Common myeloid progenitor, CD34-positive (primary cell): Measurements from ENCODE around the gene BFSP2.

Experiments
- CTCF ChIA-PET: fragments of 350-600 bp; sonication (Branson Sonifier 250); formaldehyde crosslinking; loops from one replicate; lab custom pipeline; 2021; ENCODE audit warnings: antibody characterized with exemption; lab: Charles Lee
- POLR2A ChIA-PET: fragments of 350-600 bp; sonication (Branson Sonifier 250); formaldehyde crosslinking; loops from one replicate; lab custom pipeline; 2021; ENCODE audit warnings: antibody characterized with exemption; lab: Charles Lee
- DNase-seq, 3 donors: peaks; one replicate each; pipeline versions ENCODE4 v3.0.0 to v3.0.0-alpha.2; 2013
- H3K27ac ChIP-seq, 2 experiments: 1 replicate in 1 of 2; 2 replicates in 1 of 2; pipeline ENCODE4 v1.7.0; 2013; ENCODE audit warnings: inconsistent platforms in 2 of 2, low read length in 2 of 2, mild to moderate bottlenecking in 2 of 2, low read depth in 1 of 2, moderate library complexity in 1 of 2; ENCODE audit not compliant: severe bottlenecking in 2 of 2, insufficient read depth in 1 of 2, poor library complexity in 1 of 2
- H3K27me3 ChIP-seq, 5 experiments: replicated peaks in 2 of 5; 1 replicate in 3 of 5; 2 replicates in 2 of 5; pipeline versions ENCODE4 v1.6.1 to v1.7.0; 2013; ENCODE audit warnings: low read length in 4 of 5, mild to moderate bottlenecking in 2 of 5, moderate library complexity in 2 of 5, inconsistent platforms in 1 of 5; ENCODE audit not compliant: insufficient read depth in 5 of 5, control insufficient read depth in 4 of 5
- H3K36me3 ChIP-seq, 4 experiments: 1 replicate in 2 of 4; 2 replicates in 2 of 4; pipeline versions ENCODE4 v1.6.1 to v1.7.0; 2013; ENCODE audit warnings: low read length in 3 of 4, control low read depth in 1 of 4, mild to moderate bottlenecking in 1 of 4; ENCODE audit not compliant: control insufficient read depth in 4 of 4, insufficient read depth in 4 of 4
- H3K4me1 ChIP-seq, 4 experiments: 1 replicate in 3 of 4; 2 replicates in 1 of 4; pipeline versions ENCODE4 v1.6.1 to v1.7.1; 2013; ENCODE audit warnings: low read length in 3 of 4, mild to moderate bottlenecking in 3 of 4, control low read depth in 1 of 4, inconsistent platforms in 1 of 4, moderate library complexity in 1 of 4; ENCODE audit not compliant: control insufficient read depth in 4 of 4, insufficient read depth in 4 of 4; ENCODE audit errors: control extremely low read depth in 1 of 4
- H3K4me3 ChIP-seq, 7 experiments: 1 replicate in 4 of 7; 2 replicates in 3 of 7; pipeline versions ENCODE4 v1.5.1 to v1.7.0; 2013; ENCODE audit warnings: mild to moderate bottlenecking in 7 of 7, low read length in 6 of 7, moderate library complexity in 6 of 7, inconsistent platforms in 2 of 7, low read depth in 2 of 7, control low read depth in 1 of 7; ENCODE audit not compliant: insufficient read depth in 4 of 7, control insufficient read depth in 1 of 7; ENCODE audit errors: extremely low read depth in 1 of 7
- H3K9me3 ChIP-seq, 5 experiments: 1 replicate in 4 of 5; 2 replicates in 1 of 5; pipeline versions ENCODE4 v1.6.1 to v1.7.1; 2013; ENCODE audit warnings: low read length in 4 of 5, mild to moderate bottlenecking in 2 of 5, inconsistent platforms in 1 of 5, low read depth in 1 of 5, moderate library complexity in 1 of 5; ENCODE audit not compliant: control insufficient read depth in 4 of 5, insufficient read depth in 2 of 5; ENCODE audit errors: control extremely low read depth in 1 of 5
- WGBS: methylation state at CpG from one replicate; pipeline ENCODE4 v1.1.5; 2013; ENCODE audit not compliant: insufficient coverage; 5-methylcytosine and 5-hydroxymethylcytosine counted together

The BFSP2 gene

DNA sequence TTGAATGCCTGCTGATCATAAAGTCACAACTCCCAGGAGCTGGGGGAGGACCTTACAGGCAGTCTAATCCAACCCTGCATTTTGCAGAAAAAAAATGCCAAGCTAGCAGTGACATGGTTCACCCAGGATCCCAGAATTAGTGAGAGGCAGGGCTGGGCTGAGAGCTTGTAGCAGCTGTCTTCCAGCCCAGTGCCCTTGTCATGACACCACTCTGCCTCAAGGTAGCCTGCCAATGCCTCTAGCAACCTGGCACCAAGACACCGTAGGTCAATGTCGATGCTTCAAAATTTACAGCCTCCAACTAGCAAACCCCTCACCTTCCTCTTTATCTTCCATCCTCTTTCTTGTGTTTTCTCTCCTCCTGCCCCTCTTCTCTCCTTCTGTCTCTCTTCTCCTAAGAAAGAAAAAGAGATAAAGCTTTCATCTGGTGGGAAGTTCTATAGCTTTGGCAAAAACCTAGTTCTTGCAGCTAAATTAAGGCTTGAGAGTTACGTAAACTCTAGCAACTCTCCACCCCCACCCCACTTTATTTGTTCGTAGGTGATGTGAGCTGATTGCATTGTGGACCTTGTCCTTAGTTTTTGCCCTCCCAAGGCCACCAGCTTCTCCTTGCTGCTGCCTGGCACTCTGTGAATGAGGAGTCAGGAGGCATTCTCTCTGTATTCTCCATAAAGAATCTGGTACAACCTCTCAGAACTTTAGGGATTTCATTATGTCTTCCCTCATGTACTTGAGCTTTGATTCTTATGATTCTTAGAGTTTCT, 18.3 kb upstream of the BFSP2 start:
- H3K36me3 ChIP-seq = no peaks in the 10 kb centered on the region
- no peak for DNase-seq
- ChIA-PET CTCF (interaction anchor here (0.6 to 5.8 kb wide), 9 partner anchors 10 to 654 kb away, joined by 3 to 55 read pairs (median 30); no protein-coding TSS in a partner anchor), POLR2A (no interaction called here)
- H3K4me3 ChIP-seq = no peak overlapping the region
- peaks cover 0 to 4% (median 0%) of the 10 kb centered on the region in 4 experiments for H3K4me1 ChIP-seq
- H3K9me3 ChIP-seq = no peaks in the 10 kb centered on the region
- 92% methylated on average over 3 of the region's 4 CpGs for WGBS
- no peak overlapping the region for H3K27ac ChIP-seq
- peaks cover 0 to 6% (median 0%) of the 10 kb centered on the region in 5 experiments for H3K27me3 ChIP-seq

DNA sequence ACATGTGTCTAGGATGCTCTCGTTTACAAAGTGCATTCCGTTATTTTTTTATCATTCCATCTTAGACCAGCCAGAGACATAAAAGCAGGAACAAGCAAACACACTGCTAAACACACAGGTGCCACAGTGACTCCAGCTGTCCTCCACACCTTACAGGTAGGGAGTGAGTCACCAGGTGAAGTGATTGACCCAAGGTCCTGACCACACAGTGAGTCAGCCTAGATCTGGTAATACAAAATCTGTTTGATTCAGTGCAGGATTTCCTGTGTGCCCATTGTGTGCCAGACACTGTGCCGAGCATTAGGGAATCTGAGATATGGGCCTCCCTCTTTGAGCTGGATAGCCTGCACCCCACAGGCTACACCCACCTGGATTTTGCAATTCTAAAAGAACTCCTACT, 16.7 kb upstream of the BFSP2 start:
- CTCF ChIA-PET = interaction anchor here (1.0 to 5.8 kb wide), 16 partner anchors 9 to 669 kb away, joined by 3 to 55 read pairs (median 5); partner anchors contain the start of gene TMEM108
- POLR2A ChIA-PET = no interaction called here

GRCh38 chr3:133383741-133384140, 16.1 kb upstream of the BFSP2 start:
- H3K9me3 ChIP-seq = no peaks in the 10 kb centered on the region
- ChIA-PET CTCF (interaction anchor here (1.0 to 5.8 kb wide), 13 partner anchors 9 to 660 kb away, joined by 3 to 55 read pairs (median 5); partner anchors contain the start of gene TMEM108), POLR2A (no interaction called here)
- H3K36me3 ChIP-seq = no peaks in the 10 kb centered on the region
- H3K4me3 ChIP-seq = no peak overlapping the region
- peaks cover 0 to 6% (median 0%) of the 10 kb centered on the region in 5 experiments for H3K27me3 ChIP-seq
- peaks cover 0 to 4% (median 0%) of the 10 kb centered on the region in 4 experiments for H3K4me1 ChIP-seq
- DNase-seq = no peak
- H3K27ac ChIP-seq = no peak overlapping the region
- 90% methylated on average over 3 of the region's 5 CpGs for WGBS

More for the DNA sequence above, 16.7 kb upstream of the BFSP2 start:
- no peak for DNase-seq
- Histone ChIP-seq H3K4me3 (no peak overlapping the region), H3K36me3 (no peaks in the 10 kb centered on the region), H3K4me1 (peaks cover 0 to 4% (median 0%) of the 10 kb centered on the region in 4 experiments), H3K27me3 (peaks cover 0 to 6% (median 0%) of the 10 kb centered on the region in 5 experiments), H3K9me3 (no peaks in the 10 kb centered on the region), H3K27ac (no peak overlapping the region)
- 100% methylated on average over 1 of the region's 3 CpGs for WGBS

DNA sequence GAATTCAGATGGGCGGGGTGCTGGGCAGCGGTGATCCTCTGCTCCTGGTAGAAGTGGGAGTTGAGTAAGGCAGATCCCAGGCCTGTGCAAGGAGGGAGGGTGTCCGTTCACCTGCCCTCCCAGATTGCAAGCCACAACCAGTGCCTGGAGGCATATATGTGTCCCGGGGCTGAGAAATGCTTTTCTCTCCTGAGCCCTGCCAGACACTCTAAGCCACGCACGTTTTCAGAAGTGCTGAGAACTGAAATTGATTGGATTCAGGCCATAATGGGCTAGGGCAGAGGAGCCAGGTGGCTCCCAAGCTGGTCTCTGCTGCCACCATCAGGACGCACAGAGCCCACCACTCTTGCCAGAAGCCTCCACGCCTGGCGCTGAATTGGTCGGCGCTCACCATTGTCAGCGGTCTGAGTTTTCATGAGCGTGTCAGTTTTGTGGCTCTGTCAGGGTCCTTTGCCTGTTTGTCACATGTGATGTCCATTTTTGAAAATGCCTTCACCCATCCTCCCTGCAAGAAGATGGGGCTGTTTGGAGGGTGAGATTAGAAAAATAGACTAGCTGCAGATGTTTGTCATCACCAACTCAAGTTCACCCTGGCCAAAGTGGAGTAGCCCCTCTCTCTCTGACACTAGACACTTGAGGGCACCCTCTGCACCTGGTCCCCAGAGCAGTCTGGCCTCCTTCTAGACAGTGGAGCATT, 15.4 kb upstream of the BFSP2 start:
- ChIA-PET POLR2A (no interaction called here), CTCF (interaction anchor here (1.0 to 5.8 kb wide), 13 partner anchors 9 to 661 kb away, joined by 3 to 55 read pairs (median 5); partner anchors contain the start of gene TMEM108)
- peak; percentile 64 to 80 (median 77) for DNase-seq
- H3K9me3 ChIP-seq = no peaks in the 10 kb centered on the region
- no peaks in the 10 kb centered on the region for H3K36me3 ChIP-seq
- H3K4me1 ChIP-seq = peaks cover 0 to 4% (median 0%) of the 10 kb centered on the region in 4 experiments
- no peak overlapping the region for H3K27ac ChIP-seq
- 27% methylated on average over 13 of the region's 13 CpGs for WGBS
- H3K4me3 ChIP-seq = no peak overlapping the region
- H3K27me3 ChIP-seq = peaks cover 0 to 6% (median 0%) of the 10 kb centered on the region in 5 experiments

DNA sequence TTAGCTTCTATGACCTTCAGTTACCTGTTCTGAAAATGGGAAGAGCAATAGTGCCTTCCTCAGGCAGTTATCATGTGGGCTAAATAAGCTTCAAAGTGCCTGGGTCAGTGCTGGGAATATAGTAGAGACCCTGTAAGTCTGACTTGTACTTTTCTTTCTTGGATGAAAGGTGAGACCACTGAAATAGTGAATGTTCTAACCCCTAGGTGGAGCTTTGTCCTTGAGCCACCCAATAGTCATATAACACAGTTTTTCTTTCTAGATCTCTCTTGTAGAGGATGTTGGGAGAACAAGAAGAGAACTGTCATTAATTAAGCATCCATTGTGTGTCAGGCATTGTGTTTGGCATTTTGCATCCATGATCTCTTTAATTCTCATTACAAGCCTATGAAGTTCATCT, 13.0 kb upstream of the BFSP2 start:
- H3K27ac ChIP-seq = no peak overlapping the region
- no peak for DNase-seq
- peaks cover 0 to 4% (median 0%) of the 10 kb centered on the region in 4 experiments for H3K4me1 ChIP-seq
- ChIA-PET CTCF (interaction anchor here (0.7 to 5.7 kb wide), 9 partner anchors 9 to 660 kb away, joined by 3 to 42 read pairs (median 7); no protein-coding TSS in a partner anchor), POLR2A (no interaction called here)
- no peaks in the 10 kb centered on the region for H3K36me3 ChIP-seq
- no peaks in the 10 kb centered on the region for H3K9me3 ChIP-seq
- peaks cover 0 to 6% (median 0%) of the 10 kb centered on the region in 5 experiments for H3K27me3 ChIP-seq
- no peak overlapping the region for H3K4me3 ChIP-seq

DNA sequence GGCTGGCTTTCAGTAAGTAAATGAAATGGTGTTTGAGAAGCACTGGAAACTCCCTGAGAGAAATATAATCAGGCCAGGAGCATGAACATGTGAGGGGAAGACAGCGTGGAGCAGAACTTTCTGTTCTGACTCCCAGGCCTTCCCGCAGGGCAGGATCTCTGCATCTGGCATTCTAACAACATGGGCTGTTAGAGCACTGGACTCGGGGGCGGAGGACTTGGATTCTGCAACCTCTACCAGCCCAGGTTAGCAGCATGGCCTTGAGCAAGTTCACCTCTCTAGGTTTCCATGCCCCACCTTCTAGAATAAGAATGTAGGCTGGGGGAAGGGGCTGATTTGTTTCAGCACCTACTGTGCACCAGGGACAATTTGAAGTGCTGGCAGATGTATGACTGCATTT, 12.5 kb upstream of the BFSP2 start:
- DNase-seq = no peak
- H3K27ac ChIP-seq = no peak overlapping the region
- 95% methylated on average over 4 of the region's 4 CpGs for WGBS
- H3K9me3 ChIP-seq = no peaks in the 10 kb centered on the region
- no peaks in the 10 kb centered on the region for H3K36me3 ChIP-seq
- ChIA-PET CTCF (interaction anchor here (0.7 to 5.7 kb wide), 10 partner anchors 16 to 664 kb away, joined by 3 to 42 read pairs (median 7); no protein-coding TSS in a partner anchor), POLR2A (no interaction called here)
- H3K4me3 ChIP-seq = no peak overlapping the region
- H3K27me3 ChIP-seq = peaks cover 0 to 3% (median 0%) of the 10 kb centered on the region in 5 experiments
- H3K4me1 ChIP-seq = peaks cover 0 to 4% (median 0%) of the 10 kb centered on the region in 4 experiments
